Heart right ventricle (tissue), 16 donors: ENCODE data around the gene SATB2. TPM values are rescaled to one million over a fixed set of nuclear protein-coding genes. Genes with fewer than 3 reads are reported as not detected.

Experiments used
- ATAC-seq, 8 donors: fragments of 200-7000 bp; cut with Tn5 transposase; one replicate each; pipeline ENCODE4 v1.9.1; 2020; ENCODE audit warnings: mild to moderate bottlenecking in 8 of 8, moderate library complexity in 8 of 8, moderate number of reproducible peaks in 1 of 8
- DNase-seq, 2 donors: peaks; one replicate each; pipeline ENCODE4 v3.0.0-alpha.2; 2020
- H3K27ac ChIP-seq, 10 donors: fragments of 200-600 bp; sonication (generic) in 2 of 10; one replicate each; pipeline versions ENCODE4 v1.5.0 to v1.8.0; 2020 to 2022; ENCODE audit warnings: mild to moderate bottlenecking in 3 of 10
- H3K27me3 ChIP-seq, 7 donors: fragments of 200-600 bp; one replicate each; pipeline ENCODE4 v1.8.0; 2021 to 2022; ENCODE audit warnings: mild to moderate bottlenecking in 2 of 7
- H3K36me3 ChIP-seq, 9 donors: fragments of 200-600 bp; sonication (generic) in 1 of 9; one replicate each; pipeline versions ENCODE4 v1.5.0 to v1.8.0; 2020 to 2022; ENCODE audit warnings: mild to moderate bottlenecking in 2 of 9
- H3K4me1 ChIP-seq, 9 donors: fragments of 200-600 bp; sonication (generic) in 1 of 9; one replicate each; pipeline versions ENCODE4 v1.5.0 to v1.8.0; 2020 to 2022; ENCODE audit warnings: mild to moderate bottlenecking in 4 of 9
- H3K4me3 ChIP-seq, 10 donors: fragments of 200-600 bp; sonication (generic) in 2 of 10; one replicate each; pipeline versions ENCODE4 v1.5.0 to v1.8.0; 2020 to 2022; ENCODE audit warnings: mild to moderate bottlenecking in 7 of 10, moderate library complexity in 2 of 10
- H3K9me3 ChIP-seq, 11 donors: fragments of 200-600 bp in 10 of 11; sonication (generic) in 2 of 11; one replicate each; pipeline versions ENCODE4 v1.5.0 to v1.8.0; 2013 to 2022; ENCODE audit warnings: mild to moderate bottlenecking in 2 of 11, control low read depth in 1 of 11, moderate library complexity in 1 of 11
- CTCF ChIP-seq, 9 donors: fragments of 200-600 bp; sonication (generic) in 2 of 9; IDR thresholded peaks; one replicate each; pipeline versions ENCODE4 v1.5.0 to v1.8.0; 2021 to 2022; ENCODE audit warnings: antibody characterized with exemption in 9 of 9, mild to moderate bottlenecking in 5 of 9, moderate library complexity in 1 of 9
- WGBS, 2 donors: extraction: QIAGEN DNeasy Blood & Tissue Kit; methylation state at CpG; one replicate each; pipeline ENCODE4 v1.1.7; 2013; ENCODE audit warnings: inconsistent platforms in 1 of 2; 5-methylcytosine and 5-hydroxymethylcytosine counted together
- intact Hi-C, 10 donors: fragments of 100-400 bp; cut with DNase I; formaldehyde crosslinking; loops; one replicate each; pipeline versions ENCODE4 v1.11.1 to v1.14.2; 2022
- polyA plus RNA-seq, 2 donors: library from polyadenylated mRNA; stranded (reverse); fragments of 200-250 nt; gene quantifications; one replicate each; pipeline ENCODE4 v1.2.3, GENCODE V29; 2013
- total RNA-seq, 10 donors: library from RNA; stranded (reverse); fragmentation: NEBNext Ultra II Directional in 3 of 10; extraction: Animal tissue kit (Norgen Biotek cat#: 25700) in 3 of 10; gene quantifications; one replicate each; pipeline versions ENCODE4 v1.2.1 to v1.2.4, GENCODE V29; 2021 to 2023
- donor health status: Arrhythmogenic right ventricular cardiomyopathy.
- donor health status: ischemic (EF 13 %, LVEDD 7.1; RV severe dilation, severe dysfunction).
- donor health status: healthy with polysubstance abuse.
- donor health status: DM: no; HTN: yes; CAD: no.
- donor health status: DM: no; HTN: no; CAD: no.
- donor health status: ischemic (EF 25% LVEDD 6.9; RV normal size, moderate dysfunction).
- donor health status: ischemic (EF 25% LVEDD 5.7; RV mildly dilated, moderate dysfunction).
- donor health status: healthy.
- donor health status: DM: yes; HTN: yes; CAD: no.
- donor health status: Ischemic cardiomyopathy.
- donor health status: ischemic (EF 35%, LVEDD 5.7; RV mildly dilated, moderate dysfunction).
- donor health status: nonischemic (EF 11% LVEDD 7.7; RV severe dilation, severe dysfunction).
- donor health status: DM: yes; HTN: yes; CAD: no.
- donor health status: PGD.
- donor health status: ischemic (EF 29% LVEDD 5.4; RV normal size, mild dysfunction).
- donor health status: nonischemic (EF 23%, LVEDD 6.1; RV moderate dilation, normal function).

SATB2 gene
- total and polyA plus RNA-seq, 12 donors: 0.29 to 2.3 (median 0.70) TPM

GRCh38 chr2:199459286-199460100 is 1.8 kb upstream of the SATB2 start:
- peaks cover 27 to 91% (median 81%) of the 10 kb centered on the region in 7 donors for H3K27me3 ChIP-seq
- ATAC-seq: peak; percentile 75 to 95 (median 90)
- intact Hi-C loops: loop anchor here in 2 of 10 donors (10.0 kb wide), 1 partner anchor 1145 kb away; no protein-coding TSS in a partner anchor
- peak overlapping the region in 9 of 10 donors; percentile 5 to 78 (median 64) for H3K27ac ChIP-seq
- peak in 2 of 9 donors; percentile 1 to 13 for TF ChIP-seq CTCF (IDR thresholded peaks at IDR 0.05)
- peaks cover 22 to 71% (median 52%) of the 10 kb centered on the region in 9 donors for H3K4me1 ChIP-seq
- H3K9me3 ChIP-seq: no peaks in the 10 kb centered on the region
- no peaks in the 10 kb centered on the region for H3K36me3 ChIP-seq
- peak; percentile 94 to 96 for DNase-seq
- H3K4me3 ChIP-seq: peak overlapping the region; percentile 61 to 99 (median 86)
- WGBS, 2 donors: 0% methylated on average over 68 to 70 of the region's 70 CpGs

GRCh38 chr2:199458806-199459285 is 1.1 kb upstream of the SATB2 start:
- TF ChIP-seq CTCF (IDR thresholded peaks at IDR 0.05): no peak
- WGBS, 2 donors: 0 to 1% methylated on average over 50 to 56 of the region's 56 CpGs
- H3K4me1 ChIP-seq: peaks cover 20 to 64% (median 46%) of the 10 kb centered on the region in 9 donors
- no peaks in the 10 kb centered on the region for H3K36me3 ChIP-seq
- peak overlapping the region; percentile 61 to 99 (median 86) for H3K4me3 ChIP-seq
- H3K27me3 ChIP-seq: peaks cover 20 to 91% (median 81%) of the 10 kb centered on the region in 7 donors
- intact Hi-C loops: loop anchor here in 1 of 10 donors (10.0 kb wide), 1 partner anchor 1144 kb away; no protein-coding TSS in a partner anchor
- ATAC-seq (peak; percentile 32 to 63 (median 38)), DNase-seq (no peak)
- peak overlapping the region in 9 of 10 donors; percentile 5 to 78 (median 64) for H3K27ac ChIP-seq
- H3K9me3 ChIP-seq: no peaks in the 10 kb centered on the region

GRCh38 chr2:199458009-199458805 is 468 bp upstream of the SATB2 start:
- ATAC-seq: peak in 4 of 8 donors; percentile 3 to 45 (median 20)
- DNase-seq: no peak
- Histone ChIP-seq H3K9me3 (no peaks in the 10 kb centered on the region), H3K4me3 (peak overlapping the region; percentile 61 to 99 (median 86)), H3K27ac (peak overlapping the region in 6 of 10 donors; percentile 41 to 78 (median 66)), H3K4me1 (peaks cover 13 to 58% (median 39%) of the 10 kb centered on the region in 9 donors), H3K36me3 (no peaks in the 10 kb centered on the region), H3K27me3 (peaks cover 14 to 91% (median 81%) of the 10 kb centered on the region in 7 donors)
- 0 to 1% methylated on average over 64 to 75 of the region's 75 CpGs for WGBS, 2 donors
- intact Hi-C loops: loop anchor here in 1 of 10 donors (10.0 kb wide), 1 partner anchor 1143 kb away; no protein-coding TSS in a partner anchor
- no peak for TF ChIP-seq CTCF (IDR thresholded peaks at IDR 0.05)
